HG03175 (cell line): ENCODE measurements around the gene C8A.

Experiments
- ATAC-seq: cut with Tn5 transposase; IDR thresholded peaks from one replicate; pipeline ENCODE4 v1.9.1; 2021; ENCODE audit warnings: mild to moderate bottlenecking, moderate library complexity; ENCODE audit not compliant: unreplicated experiment

C8A gene

GRCh38 chr1:56964349-56965017 lies 109.9 kb downstream of the C8A start:
- no peak for ATAC-seq

- ATAC-seq: no peak
Measured at GRCh38 chr1:56965191-56965590, 110.6 kb downstream of the C8A start.

GRCh38 chr1:56965916-56966697 lies 111.5 kb downstream of the C8A start, which contains the start of gene C8B:
TSS of gene C8B (minus strand) at chr1:56966015. CDS start at chr1:56965948, 67 bp downstream.
- no peak for ATAC-seq

- no peak for ATAC-seq
Measured at GRCh38 chr1:56966698-56966999, 112.1 kb downstream of the C8A start.

- no peak for ATAC-seq
Measured at GRCh38 chr1:56967355-56967754, 112.8 kb downstream of the C8A start.
